ENCODE measurements around the gene OSBPL5. TPM values are rescaled to one million over a fixed set of nuclear protein-coding genes. Genes with fewer than 3 reads are reported as not detected.
"Not testable (repeated sequence)": the region's sequence is repeated elsewhere in the genome, so short reads cannot be mapped to it uniquely, and the experiment has no call there.

The OSBPL5 gene
- total RNA-seq, 1 donor from 2014 or later = 62.9 TPM

DNA sequence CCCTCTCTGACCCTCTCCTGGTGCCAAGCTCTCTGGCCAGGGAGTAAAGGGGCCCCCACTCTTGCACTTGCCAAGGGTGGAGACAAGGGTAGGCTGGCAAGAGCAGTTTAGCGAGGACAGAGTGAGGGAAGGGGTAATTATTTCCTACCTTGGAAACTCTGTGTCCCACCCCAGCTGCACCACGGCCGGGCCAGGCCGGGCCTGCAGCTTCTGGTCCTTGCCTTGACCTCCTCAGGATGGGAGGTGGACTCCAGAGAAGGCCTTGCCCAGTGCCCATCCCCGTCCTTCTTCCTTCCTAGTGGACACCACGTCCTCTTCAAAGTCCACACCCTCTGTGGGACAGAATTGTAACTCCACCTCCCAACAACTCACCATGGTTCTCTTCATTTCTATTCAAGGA lies 18.4 kb upstream of the OSBPL5 start:
- no peak for DNase-seq (ENCODE audit: low read depth in 2 of 2)

DNA sequence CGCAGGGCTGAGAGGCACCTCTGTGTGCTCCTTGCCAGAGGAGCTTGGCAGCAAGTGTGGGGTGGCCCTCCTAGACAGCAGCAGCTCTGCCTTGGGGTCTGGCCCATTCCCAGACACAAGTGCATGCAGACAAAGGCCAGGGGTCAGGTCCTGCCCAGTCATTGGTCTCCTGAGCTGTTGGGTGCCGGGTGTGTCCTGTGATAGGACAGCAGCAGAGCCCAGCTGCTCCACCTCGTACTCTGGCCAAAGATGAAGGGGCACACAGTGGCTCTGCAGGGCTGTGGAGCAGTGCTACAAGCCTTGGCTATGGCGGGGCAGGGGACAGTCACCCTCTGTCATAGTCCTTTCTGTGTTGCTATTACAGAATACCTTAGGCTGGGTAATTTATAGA lies 17.3 kb upstream of the OSBPL5 start:
- no peak for DNase-seq (ENCODE audit: low read depth in 2 of 2)

DNA sequence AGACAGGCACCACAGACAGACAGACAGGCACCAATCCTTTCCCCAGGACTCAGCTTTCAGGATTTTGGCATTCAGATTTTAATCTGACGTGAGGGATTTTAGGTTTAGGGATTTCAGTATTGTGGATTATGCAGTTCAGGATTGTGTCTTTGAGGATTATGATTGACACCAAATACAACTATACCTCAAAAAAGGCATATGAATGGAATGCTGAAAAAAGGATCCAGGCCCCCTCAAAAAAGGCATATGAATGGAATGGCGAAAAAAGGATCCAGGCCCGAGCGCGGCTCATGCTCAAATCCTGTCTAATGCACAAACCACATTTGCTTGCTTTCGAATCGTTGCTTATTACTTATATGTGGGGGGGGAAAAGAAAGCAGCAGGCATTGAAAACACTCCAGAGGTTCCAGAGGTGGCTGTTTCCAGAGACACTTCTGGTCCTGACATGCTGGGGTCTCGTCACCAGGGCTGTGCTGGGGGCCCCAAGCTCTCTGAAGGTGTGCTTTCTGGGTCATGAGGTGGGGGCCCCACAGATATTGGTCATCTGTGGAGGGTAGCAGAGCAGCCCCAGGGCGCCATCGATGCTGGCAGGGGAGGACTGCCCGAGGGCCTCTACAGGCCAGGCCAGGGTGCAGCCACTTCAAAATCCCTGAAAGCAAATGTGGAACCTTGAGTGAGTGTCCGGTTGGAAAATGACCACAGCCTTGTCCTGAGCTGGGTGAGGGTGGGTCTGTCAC lies 16.8 kb upstream of the OSBPL5 start:
- no peak for DNase-seq (ENCODE audit: low read depth in 2 of 2)

DNA sequence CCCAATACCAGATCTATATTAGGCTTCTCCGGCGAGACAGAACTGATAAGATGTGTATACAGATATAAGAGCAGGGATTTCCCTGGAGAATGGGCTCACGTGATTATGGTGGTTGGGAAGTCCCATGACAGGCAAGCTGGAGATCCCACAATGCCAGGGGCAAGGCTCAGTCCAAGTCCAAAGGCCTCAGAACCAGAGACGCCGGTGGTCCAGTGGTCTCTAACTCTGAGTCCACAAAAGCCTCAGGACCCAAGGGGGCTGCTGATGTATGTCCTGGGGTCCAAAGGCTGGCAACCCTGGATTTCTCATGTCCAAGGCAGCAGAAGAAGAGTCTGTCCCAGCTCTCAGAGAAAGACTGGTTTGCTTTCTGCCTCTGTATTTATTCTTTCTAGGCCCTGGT lies 15.8 kb upstream of the OSBPL5 start:
- DNase-seq (ENCODE audit: low read depth in 2 of 2) = no peak

DNA sequence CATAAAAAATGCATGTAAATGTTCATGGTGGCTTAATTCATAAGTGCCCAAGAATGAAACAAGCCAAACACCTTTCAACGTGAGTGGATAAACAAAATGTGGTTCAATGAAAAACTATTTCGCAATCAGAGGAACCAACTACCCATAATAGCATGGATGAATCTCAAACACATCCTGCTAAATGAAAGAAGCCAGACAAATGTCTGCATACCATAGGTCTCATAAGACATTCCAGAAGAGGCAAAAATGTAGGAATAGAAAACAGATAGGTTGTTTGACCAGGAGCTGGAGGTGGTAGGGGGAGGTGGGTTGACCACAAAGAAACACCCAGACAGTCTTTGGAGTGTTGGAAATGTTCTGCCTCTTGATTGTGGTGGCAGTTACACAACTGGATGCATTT lies 13.2 kb upstream of the OSBPL5 start:
- DNase-seq (ENCODE audit: low read depth in 2 of 2) = no peak

DNA sequence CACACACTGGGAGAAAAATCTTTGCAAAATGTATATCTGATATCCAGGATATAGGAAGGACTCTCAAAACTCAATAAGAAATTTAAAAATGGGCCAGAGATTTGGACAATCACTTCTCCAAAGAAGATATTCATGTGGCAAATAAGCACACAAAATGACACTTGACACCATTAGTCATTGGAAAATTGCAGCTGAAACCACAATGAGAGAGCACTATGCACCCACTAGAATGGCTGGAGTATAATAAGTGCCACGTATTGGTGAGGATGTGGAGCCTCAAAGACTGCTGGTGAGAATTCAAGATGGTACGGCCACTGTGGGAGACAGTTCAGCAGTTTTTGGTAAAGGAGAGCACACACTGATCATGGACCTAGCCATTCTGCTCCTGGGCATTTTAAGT lies 12.8 kb upstream of the OSBPL5 start:
- no peak for DNase-seq (ENCODE audit: low read depth in 2 of 2)

DNA sequence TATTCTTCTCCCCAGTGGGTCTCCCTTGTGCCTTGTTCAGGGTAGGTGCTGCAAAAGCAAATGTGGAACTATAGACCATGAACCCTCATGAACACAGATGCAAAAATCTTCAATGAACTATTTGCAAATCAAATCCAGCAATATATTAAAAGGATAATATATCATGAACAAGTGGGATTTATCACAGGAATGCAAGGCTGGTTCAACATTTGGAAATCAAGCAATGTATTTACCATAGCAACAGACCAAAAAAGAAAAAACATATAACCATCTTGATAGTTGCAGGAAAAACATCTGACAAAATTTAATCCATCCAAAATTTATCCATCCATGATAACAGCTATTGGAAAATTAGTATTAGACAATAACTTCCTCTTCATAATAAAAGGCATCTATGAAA lies 11.4 kb upstream of the OSBPL5 start:
- no peak for DNase-seq (ENCODE audit: low read depth in 2 of 2)

DNA sequence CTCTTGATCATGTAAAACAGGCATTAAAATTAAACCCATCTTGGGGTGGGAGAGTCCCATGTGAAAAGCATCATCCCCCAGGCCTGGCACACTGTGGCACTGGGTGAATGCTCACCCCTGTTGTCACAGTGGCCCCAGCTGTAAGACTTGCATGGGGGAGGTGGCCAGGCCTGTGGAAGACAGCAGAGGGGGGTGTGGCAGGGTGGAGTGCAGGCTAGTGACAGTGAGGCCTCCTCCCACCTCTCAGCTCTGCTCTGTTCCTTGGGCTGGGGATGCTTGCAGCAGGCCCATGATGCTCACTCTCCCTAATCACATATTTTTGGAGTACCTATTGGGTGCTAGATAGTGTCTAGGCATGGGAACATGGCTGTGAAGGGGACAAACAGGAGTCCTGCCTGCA lies 10.1 kb upstream of the OSBPL5 start:
- DNase-seq (ENCODE audit: low read depth in 2 of 2) = no peak

DNA sequence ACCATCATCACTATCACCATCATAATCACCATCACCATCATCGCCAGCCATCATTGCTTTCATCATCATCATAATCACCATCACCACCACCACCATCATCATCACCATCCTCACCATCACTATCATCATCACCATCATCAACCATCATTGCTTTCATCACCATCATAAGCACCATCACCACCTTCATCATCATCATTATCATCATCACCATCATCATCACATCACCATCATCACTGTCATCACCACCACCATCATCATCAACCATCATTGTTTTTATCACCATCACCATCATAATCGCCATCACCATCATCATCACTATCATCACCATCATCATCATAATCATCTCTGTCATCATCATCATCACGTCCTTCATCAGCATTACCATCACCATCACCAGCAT lies 9.3 kb upstream of the OSBPL5 start:
- DNase-seq (ENCODE audit: low read depth in 2 of 2) = no peak

DNA sequence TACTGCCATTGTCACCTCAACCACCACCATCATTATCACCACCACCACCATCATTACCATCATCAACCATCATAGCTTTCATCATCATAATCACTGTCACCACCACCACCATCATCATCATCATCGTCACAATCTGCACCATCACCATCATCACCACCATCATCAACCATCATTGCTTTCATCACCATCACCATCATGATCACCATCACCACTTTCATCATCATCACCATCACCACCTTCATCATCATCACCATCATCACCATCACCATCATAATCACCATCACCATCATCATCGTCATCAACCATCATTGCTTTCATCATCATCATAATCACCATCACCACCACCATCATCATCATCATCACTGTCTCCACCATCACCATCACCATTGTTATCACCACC lies 8.7 kb upstream of the OSBPL5 start:
- DNase-seq (ENCODE audit: low read depth in 2 of 2) = no peak

DNA sequence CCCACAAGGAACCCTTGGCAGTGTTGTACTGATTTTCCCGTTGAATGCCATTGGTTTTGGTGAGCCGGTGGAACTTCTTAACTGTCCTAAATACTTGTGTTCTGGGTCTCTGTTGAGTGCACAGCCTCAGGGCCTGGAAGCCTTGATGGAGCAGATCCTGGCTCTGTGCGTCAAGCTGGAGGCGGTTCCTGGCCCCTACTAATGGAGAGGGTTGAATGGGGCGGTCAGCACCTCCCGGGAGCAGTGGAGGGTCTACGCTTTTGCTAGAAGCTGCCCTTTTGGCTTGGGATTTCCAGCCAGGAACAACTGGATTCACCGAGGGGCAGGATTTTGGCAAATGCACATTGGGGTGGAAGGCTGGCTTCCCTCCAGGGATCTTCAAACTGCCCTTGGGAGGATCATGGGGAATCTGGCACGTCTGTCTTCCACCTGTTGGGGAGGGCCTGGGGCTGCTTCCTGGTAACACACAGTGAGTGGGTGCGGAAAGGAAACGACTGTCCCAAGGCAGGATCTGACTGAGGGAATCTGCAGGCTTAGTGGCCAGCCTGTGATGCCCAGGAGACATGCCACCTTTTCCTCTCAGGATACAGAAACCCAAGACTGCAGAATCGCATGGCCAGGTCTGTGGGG lies 6.9 kb upstream of the OSBPL5 start:
- DNase-seq (ENCODE audit: low read depth in 2 of 2) = no peak

DNA sequence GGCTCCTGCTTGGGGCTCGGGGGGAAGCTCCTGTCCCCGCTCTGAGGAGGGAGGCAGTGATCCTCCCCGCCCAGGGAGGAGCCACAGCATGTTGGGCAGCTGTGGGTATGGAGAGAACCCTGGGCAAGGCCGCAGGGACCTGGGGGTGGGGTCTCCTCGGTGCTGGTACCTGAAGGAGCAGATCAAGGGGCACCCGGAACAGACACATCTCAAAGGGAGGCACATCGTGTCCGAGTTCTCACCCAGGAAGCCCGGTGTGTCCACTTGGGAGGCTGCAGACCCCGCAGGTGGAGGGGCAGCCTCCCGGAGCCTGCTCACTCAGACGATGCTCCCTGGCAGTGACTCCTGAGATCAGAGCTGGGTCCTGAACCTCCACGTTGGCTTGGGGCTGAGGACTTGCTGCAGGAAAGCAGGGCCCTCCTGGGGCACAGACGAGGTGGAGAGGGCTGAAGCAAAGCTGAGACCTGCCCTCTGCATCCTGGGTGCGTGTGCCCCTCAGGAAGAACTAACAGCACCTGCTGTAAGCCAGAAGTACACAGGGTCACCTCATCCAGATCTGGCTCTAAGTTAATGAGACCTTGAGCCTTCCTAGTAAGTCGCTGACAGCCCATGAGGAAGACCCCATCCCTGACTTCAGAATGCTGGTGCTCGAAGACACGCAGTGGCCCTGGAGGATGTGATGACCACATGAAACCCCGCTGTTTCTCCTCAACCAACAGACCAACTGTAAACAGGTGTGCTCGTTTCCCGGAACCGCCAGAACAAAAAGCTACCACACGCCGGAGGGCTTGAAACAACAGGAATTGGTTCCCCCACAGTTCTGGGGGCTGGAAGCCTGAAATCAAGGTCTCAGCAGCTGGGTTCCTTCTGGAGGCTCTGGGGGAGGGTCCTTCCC lies 5.9 kb upstream of the OSBPL5 start:
- DNase-seq (ENCODE audit: low read depth in 2 of 2) = no peak

DNA sequence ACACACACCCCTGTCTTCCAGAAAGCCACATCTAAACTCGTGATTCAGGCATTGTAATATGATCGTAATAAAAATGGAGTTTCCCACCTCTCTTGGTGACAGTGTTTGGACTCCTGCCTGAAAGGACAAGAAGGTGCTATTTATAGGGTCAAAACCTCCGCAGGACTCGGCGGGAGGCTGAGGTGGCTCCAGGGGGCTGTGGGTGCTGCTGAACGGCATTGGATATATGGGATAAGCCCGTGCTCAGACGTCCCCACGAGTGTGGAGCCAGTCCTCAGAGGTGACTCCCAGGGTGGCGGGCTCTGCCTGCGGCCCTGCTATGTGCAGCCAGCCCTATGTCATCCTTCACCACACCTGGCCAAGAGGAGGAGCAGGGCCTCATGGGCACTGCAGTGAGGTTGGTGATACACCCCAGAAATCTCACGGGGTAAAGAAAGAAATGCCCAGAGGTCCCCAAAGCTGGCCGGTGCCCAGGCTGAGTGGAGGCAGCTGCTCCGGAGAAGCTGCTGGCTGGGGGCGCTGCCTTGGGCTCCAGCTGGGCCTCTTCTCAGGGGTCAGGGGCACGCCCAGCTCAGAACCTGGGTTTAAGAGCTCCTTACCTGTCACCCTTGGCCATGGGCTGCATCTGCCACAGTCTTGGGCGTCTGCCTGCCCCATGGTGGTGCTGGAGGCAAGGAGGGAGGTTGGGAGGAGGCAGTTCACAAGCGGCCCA lies 5.1 kb upstream of the OSBPL5 start:
- no peak for DNase-seq (ENCODE audit: low read depth in 2 of 2)

DNA sequence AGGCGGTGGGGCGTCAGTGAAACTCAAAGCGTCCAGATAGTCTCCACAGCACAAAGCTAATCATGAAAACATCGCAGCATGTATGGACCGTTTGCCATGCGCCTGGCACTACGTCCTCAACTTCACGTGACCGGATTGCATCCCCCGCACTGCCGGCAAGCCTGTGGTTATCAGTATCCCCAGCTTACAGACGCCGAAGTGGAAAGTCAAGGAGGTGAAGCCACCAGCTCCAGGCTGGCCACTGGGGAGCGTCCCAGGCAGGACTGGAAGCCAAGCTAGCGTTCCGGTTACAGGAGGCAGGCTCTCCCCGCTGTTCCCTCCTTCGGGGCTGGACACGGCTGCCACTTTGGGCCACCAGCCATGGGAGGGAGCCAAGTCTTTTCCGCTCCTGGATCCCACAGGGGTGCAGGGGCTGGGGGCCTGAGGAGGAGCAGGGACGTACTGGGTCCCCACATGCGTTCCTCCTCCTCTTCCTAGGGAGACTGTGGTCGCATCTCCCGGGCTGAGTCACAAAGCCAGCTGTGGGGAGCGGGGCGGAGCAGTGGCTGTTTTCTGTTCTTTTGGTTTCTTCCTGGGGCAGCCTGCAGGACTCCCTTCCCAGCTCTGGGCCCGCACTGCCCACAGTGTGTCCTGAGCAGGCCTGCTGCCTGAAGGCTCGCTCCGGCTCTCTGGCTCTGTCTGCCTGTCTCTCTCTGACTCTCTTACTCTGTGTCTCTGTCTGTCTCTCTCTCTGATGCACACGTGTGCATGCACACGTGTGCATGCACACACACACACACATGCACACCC lies 4.3 kb upstream of the OSBPL5 start:
- DNase-seq (ENCODE audit: low read depth in 2 of 2) = peak; percentile 41 to 64

DNA sequence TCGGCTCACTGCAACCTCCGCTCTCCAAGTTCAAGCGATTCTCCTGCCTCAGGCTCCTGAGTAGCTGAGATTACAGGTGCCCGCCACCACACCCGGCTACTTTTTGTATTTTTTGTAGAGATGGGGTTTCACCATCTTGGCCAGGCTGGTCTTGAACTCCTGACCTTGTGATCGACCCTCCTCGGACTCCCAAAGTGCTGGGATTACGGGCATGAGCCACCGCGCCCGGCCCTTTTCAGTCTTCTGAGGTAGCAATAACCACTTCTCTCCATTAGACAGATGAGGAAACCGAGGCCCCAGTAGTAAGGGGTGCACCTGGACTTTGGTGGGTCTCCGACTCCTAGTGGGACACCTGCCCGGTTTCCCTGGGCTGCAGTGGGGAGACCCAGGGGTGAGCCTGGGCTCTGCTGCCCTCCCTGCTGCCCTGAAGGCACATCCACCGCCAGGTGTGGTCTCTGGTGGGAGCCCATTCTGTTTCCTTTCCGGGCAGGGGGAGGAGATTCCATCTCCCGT lies 3.7 kb upstream of the OSBPL5 start:
- DNase-seq (ENCODE audit: low read depth in 2 of 2) = not testable (repeated sequence)

DNA sequence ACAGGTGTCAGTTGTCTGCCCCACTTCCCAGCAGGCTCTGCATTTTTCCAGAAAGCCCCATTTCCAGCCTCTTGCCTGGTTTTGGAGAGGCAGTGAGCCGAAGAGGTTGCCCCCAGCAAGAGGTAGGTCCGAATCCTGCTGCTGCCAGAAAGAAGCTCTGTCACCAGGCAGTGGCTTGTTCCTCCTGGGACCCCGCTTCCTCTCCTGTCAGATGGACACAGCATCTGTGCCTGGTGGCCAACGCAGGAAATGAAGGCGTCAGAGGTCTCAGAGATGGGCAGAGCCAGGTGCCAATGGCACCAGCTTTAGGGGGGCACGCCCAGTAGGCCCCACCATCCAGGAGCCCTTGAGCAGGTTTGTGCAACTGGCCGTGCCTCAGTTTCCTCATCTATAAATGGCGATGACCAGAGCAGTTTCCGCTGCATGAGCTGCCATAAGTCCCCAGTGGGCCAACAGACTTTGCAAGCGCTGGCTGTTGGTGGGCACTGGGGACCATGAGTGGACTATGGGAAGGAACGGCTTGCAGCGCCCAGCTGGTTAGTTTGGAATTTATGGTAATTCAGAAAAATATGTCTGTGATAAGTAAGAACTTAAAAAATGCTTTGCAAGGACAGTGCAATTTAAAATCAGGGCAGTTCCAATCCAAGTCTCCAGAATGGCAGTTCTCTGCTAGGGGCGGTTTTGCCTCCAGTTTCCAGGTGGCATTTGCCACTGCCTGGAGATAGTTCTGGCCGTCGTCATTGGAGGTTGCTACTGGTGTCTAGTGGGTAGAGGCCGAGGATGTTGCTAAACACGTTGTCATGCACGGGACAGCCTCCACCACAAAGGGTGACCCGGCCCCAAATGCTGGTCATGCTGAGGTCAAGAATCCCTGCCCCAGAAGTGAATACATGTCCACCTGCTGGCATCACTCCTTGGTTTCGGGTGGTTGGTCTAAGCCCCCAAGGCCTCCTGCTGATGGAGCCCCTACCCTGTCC lies 2.3 kb upstream of the OSBPL5 start:
- no peak for DNase-seq (ENCODE audit: low read depth in 2 of 2)

DNA sequence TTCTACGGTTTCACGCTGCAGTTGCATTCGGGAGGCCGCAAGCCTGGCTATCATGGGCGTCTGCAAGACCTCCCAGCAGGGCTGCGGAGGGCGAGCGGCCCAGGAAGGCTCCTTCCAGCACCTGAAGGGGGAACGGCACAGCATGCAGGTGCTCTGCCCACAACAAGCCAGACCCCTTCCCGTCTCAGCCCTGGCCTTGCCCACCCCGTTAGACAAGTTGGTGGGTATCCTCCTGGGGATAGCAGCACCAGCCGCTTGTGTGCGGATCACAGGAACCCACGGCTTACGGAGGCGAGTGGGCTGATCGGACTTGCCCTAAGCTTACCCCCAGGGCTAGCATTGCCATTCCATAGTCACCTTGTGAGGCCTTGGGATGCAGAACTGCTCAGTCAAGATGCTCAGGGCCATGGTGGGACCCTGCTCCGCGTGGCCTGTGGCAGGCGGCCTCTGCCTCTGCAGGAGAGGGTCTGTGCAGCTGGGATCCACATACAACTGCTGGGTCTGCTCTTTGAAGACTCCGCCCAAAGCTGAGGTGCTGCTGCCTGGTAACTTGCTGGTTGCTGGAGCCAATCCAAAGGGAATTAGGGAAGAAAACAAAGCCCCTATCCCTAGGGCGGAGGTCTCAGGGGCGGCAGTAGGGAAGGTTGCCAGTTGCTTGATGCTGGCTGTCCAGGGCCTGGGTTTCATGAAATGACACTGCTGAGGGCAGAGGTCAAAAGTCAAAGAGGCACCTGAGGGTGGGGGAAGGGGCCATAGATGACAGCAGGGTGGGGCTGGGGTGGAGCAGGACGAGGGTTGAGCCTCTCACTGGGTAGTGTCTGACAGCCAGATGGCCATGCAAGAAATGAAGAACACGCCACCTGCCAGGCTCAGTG lies 1.4 kb upstream of the OSBPL5 start:
- DNase-seq (ENCODE audit: low read depth in 2 of 2) = no peak

DNA sequence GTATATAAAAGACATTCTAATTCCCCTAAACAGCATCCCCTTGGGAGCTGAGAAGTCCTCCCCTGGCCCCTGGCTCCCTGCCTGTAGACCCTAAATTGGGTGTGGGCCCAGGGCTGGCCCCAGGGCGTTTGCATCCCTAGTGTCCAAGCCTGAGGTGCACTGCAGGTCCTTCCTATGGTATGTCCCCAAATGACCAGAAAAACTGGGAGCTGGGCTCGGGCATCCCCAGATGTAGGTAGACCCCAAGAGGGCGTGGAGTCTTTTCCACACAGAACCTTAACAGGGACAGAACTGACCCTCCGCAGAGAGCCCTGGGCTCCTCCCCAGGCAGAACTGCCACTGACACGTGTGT lies 782 bp upstream of the OSBPL5 start:
- DNase-seq (ENCODE audit: low read depth in 2 of 2) = no peak

All from lung microvascular endothelial cell (primary cell).